Measurements from ENCODE around the gene NOVA2. TPM values are rescaled to one million over a fixed set of nuclear protein-coding genes. Genes with fewer than 3 reads are reported as not detected.
A peak's percentile ranks its signal among the peaks of the same experiment; 100 is the strongest.

The NOVA2 gene
- total and polyA plus RNA-seq, 5 donors from 2014 or later, result not detected

GRCh38 chr19:45967246-45967645, 6.4 kb downstream of the NOVA2 start:
- H3K9me3 Mint-ChIP-seq, result peaks cover 0 to 3% (median 0%) of the 10 kb centered on the region in 7 donors
- Histone ChIP-seq H3K4me1 (ENCODE audit: control insufficient read depth, insufficient read depth, low read length, poor library complexity, severe bottlenecking) (peaks cover 12% of the 10 kb centered on the region), H3K9me3 (ENCODE audit: control insufficient read depth in 2 of 2, low read length in 2 of 2) (no peaks in the 10 kb centered on the region), H3K36me3 (ENCODE audit: control insufficient read depth, insufficient read depth, low read length) (no peaks in the 10 kb centered on the region), H3K27ac (ENCODE audit: insufficient read depth, low read length, poor library complexity, severe bottlenecking) (no peak overlapping the region), H3K27me3 (ENCODE audit: control insufficient read depth, insufficient read depth, low read length) (peaks cover 16% of the 10 kb centered on the region), H3K4me3 (ENCODE audit: low read depth, low read length) (no peak overlapping the region)
- no peak overlapping the region for H3K4me3 Mint-ChIP-seq
- H3K36me3 Mint-ChIP-seq, result no peaks in the 10 kb centered on the region
- H3K27me3 Mint-ChIP-seq, result peaks cover 54% of the 10 kb centered on the region
- H3K4me1 Mint-ChIP-seq, result peaks cover 0 to 12% (median 6%) of the 10 kb centered on the region in 4 donors
- ATAC-seq (ENCODE audit: low read depth in 2 of 2) (no peak), DNase-seq (no peak)
- no peak overlapping the region for H3K27ac Mint-ChIP-seq

- no peaks in the 10 kb centered on the region for H3K36me3 ChIP-seq (ENCODE audit: control insufficient read depth, insufficient read depth, low read length)
Observed at GRCh38 chr19:45962021-45962420, 11.6 kb downstream of the NOVA2 start.

GRCh38 chr19:45960595-45961235, 12.9 kb downstream of the NOVA2 start:
- no peaks in the 10 kb centered on the region for H3K9me3 ChIP-seq (ENCODE audit: control insufficient read depth in 2 of 2, low read length in 2 of 2)
- H3K4me3 ChIP-seq (ENCODE audit: low read depth, low read length), result no peak overlapping the region
- H3K27me3 ChIP-seq (ENCODE audit: control insufficient read depth, insufficient read depth, low read length), result peaks cover 9% of the 10 kb centered on the region
- Mint-ChIP-seq H3K36me3 (peaks cover 4% of the 10 kb centered on the region), H3K4me1 (peaks cover 0 to 3% (median 0%) of the 10 kb centered on the region in 4 donors), H3K4me3 (no peak overlapping the region), H3K27me3 (peaks cover 16% of the 10 kb centered on the region), H3K9me3 (peaks cover 0 to 2% (median 0%) of the 10 kb centered on the region in 7 donors), H3K27ac (no peak overlapping the region)
- no peak for DNase-seq
- no peaks in the 10 kb centered on the region for H3K36me3 ChIP-seq (ENCODE audit: control insufficient read depth, insufficient read depth, low read length)
- ATAC-seq (ENCODE audit: low read depth in 2 of 2), result no peak
- no peaks in the 10 kb centered on the region for H3K4me1 ChIP-seq (ENCODE audit: control insufficient read depth, insufficient read depth, low read length, poor library complexity, severe bottlenecking)
- H3K27ac ChIP-seq (ENCODE audit: insufficient read depth, low read length, poor library complexity, severe bottlenecking), result no peak overlapping the region

More at GRCh38 chr19:45962021-45962420, 11.6 kb downstream of the NOVA2 start:
- H3K4me1 Mint-ChIP-seq, result peaks cover 0 to 3% (median 0%) of the 10 kb centered on the region in 4 donors
- DNase-seq, result no peak
- H3K27me3 Mint-ChIP-seq, result peaks cover 20% of the 10 kb centered on the region
- no peak for ATAC-seq (ENCODE audit: low read depth in 2 of 2)
- Histone ChIP-seq H3K27me3 (ENCODE audit: control insufficient read depth, insufficient read depth, low read length) (peaks cover 9% of the 10 kb centered on the region), H3K4me1 (ENCODE audit: control insufficient read depth, insufficient read depth, low read length, poor library complexity, severe bottlenecking) (no peaks in the 10 kb centered on the region), H3K4me3 (ENCODE audit: low read depth, low read length) (no peak overlapping the region), H3K9me3 (ENCODE audit: control insufficient read depth in 2 of 2, low read length in 2 of 2) (no peaks in the 10 kb centered on the region), H3K27ac (ENCODE audit: insufficient read depth, low read length, poor library complexity, severe bottlenecking) (no peak overlapping the region)
- H3K9me3 Mint-ChIP-seq, result peaks cover 0 to 2% (median 0%) of the 10 kb centered on the region in 7 donors
- no peak overlapping the region for H3K4me3 Mint-ChIP-seq
- peaks cover 4% of the 10 kb centered on the region for H3K36me3 Mint-ChIP-seq
- H3K27ac Mint-ChIP-seq, result peak overlapping the region in 1 of 3 donors; percentile 30

- Mint-ChIP-seq H3K4me1 (peaks cover 0 to 4% (median 2%) of the 10 kb centered on the region in 4 donors), H3K9me3 (peaks cover 0 to 6% (median 3%) of the 10 kb centered on the region in 7 donors), H3K27me3 (peaks cover 10% of the 10 kb centered on the region), H3K27ac (no peak overlapping the region), H3K36me3 (peaks cover 4% of the 10 kb centered on the region), H3K4me3 (no peak overlapping the region)
- Histone ChIP-seq H3K4me3 (ENCODE audit: low read depth, low read length) (no peak overlapping the region), H3K27me3 (ENCODE audit: control insufficient read depth, insufficient read depth, low read length) (peaks cover 11% of the 10 kb centered on the region), H3K4me1 (ENCODE audit: control insufficient read depth, insufficient read depth, low read length, poor library complexity, severe bottlenecking) (no peaks in the 10 kb centered on the region), H3K9me3 (ENCODE audit: control insufficient read depth in 2 of 2, low read length in 2 of 2) (no peaks in the 10 kb centered on the region), H3K36me3 (ENCODE audit: control insufficient read depth, insufficient read depth, low read length) (no peaks in the 10 kb centered on the region), H3K27ac (ENCODE audit: insufficient read depth, low read length, poor library complexity, severe bottlenecking) (no peak overlapping the region)
- no peak for DNase-seq
- ATAC-seq (ENCODE audit: low read depth in 2 of 2), result no peak
Observed at GRCh38 chr19:45959517-45960025, 14.1 kb downstream of the NOVA2 start.

- Mint-ChIP-seq H3K9me3 (peaks cover 0 to 4% (median 3%) of the 10 kb centered on the region in 7 donors), H3K4me3 (no peak overlapping the region), H3K27me3 (peaks cover 10% of the 10 kb centered on the region), H3K36me3 (peaks cover 4% of the 10 kb centered on the region), H3K4me1 (peaks cover 0 to 4% (median 2%) of the 10 kb centered on the region in 4 donors), H3K27ac (no peak overlapping the region)
- Histone ChIP-seq H3K27me3 (ENCODE audit: control insufficient read depth, insufficient read depth, low read length) (peaks cover 11% of the 10 kb centered on the region), H3K27ac (ENCODE audit: insufficient read depth, low read length, poor library complexity, severe bottlenecking) (no peak overlapping the region), H3K9me3 (ENCODE audit: control insufficient read depth in 2 of 2, low read length in 2 of 2) (no peaks in the 10 kb centered on the region), H3K4me3 (ENCODE audit: low read depth, low read length) (no peak overlapping the region), H3K36me3 (ENCODE audit: control insufficient read depth, insufficient read depth, low read length) (no peaks in the 10 kb centered on the region), H3K4me1 (ENCODE audit: control insufficient read depth, insufficient read depth, low read length, poor library complexity, severe bottlenecking) (no peaks in the 10 kb centered on the region)
- ATAC-seq (ENCODE audit: low read depth in 2 of 2) (no peak), DNase-seq (no peak)
Observed at GRCh38 chr19:45958769-45959516, 14.7 kb downstream of the NOVA2 start.

- Histone ChIP-seq H3K27ac (ENCODE audit: insufficient read depth, low read length, poor library complexity, severe bottlenecking) (no peak overlapping the region), H3K4me3 (ENCODE audit: low read depth, low read length) (no peak overlapping the region), H3K36me3 (ENCODE audit: control insufficient read depth, insufficient read depth, low read length) (no peaks in the 10 kb centered on the region), H3K27me3 (ENCODE audit: control insufficient read depth, insufficient read depth, low read length) (peaks cover 13% of the 10 kb centered on the region), H3K9me3 (ENCODE audit: control insufficient read depth in 2 of 2, low read length in 2 of 2) (no peaks in the 10 kb centered on the region), H3K4me1 (ENCODE audit: control insufficient read depth, insufficient read depth, low read length, poor library complexity, severe bottlenecking) (peaks cover under 1% of the 10 kb centered on the region)
- Mint-ChIP-seq H3K27ac (no peak overlapping the region), H3K27me3 (peaks cover 7% of the 10 kb centered on the region), H3K36me3 (peaks cover 4% of the 10 kb centered on the region), H3K9me3 (peaks cover 0 to 4% (median 3%) of the 10 kb centered on the region in 7 donors), H3K4me1 (peaks cover 0 to 4% (median 3%) of the 10 kb centered on the region in 4 donors), H3K4me3 (no peak overlapping the region)
- ATAC-seq (ENCODE audit: low read depth in 2 of 2) (no peak), DNase-seq (no peak)
Observed at GRCh38 chr19:45958320-45958719, 15.3 kb downstream of the NOVA2 start.

- DNase-seq, result peak in 1 of 3 donors; percentile 23
- Histone ChIP-seq H3K27me3 (ENCODE audit: control insufficient read depth, insufficient read depth, low read length) (peaks cover 19% of the 10 kb centered on the region), H3K36me3 (ENCODE audit: control insufficient read depth, insufficient read depth, low read length) (no peaks in the 10 kb centered on the region), H3K4me1 (ENCODE audit: control insufficient read depth, insufficient read depth, low read length, poor library complexity, severe bottlenecking) (peaks cover 10% of the 10 kb centered on the region), H3K27ac (ENCODE audit: insufficient read depth, low read length, poor library complexity, severe bottlenecking) (no peak overlapping the region), H3K9me3 (ENCODE audit: control insufficient read depth in 2 of 2, low read length in 2 of 2) (no peaks in the 10 kb centered on the region), H3K4me3 (ENCODE audit: low read depth, low read length) (no peak overlapping the region)
- no peak for ATAC-seq (ENCODE audit: low read depth in 2 of 2)
- Mint-ChIP-seq H3K27ac (no peak overlapping the region), H3K4me3 (no peak overlapping the region), H3K36me3 (peaks cover 4% of the 10 kb centered on the region), H3K27me3 (peaks cover 7% of the 10 kb centered on the region), H3K4me1 (peaks cover 0 to 12% (median 5%) of the 10 kb centered on the region in 4 donors), H3K9me3 (peaks cover 0 to 5% (median 4%) of the 10 kb centered on the region in 7 donors)
Observed at GRCh38 chr19:45955905-45956608, 17.6 kb downstream of the NOVA2 start.

All from CD4-positive, CD25-positive, alpha-beta regulatory T cell (primary cell).